GM12892 (cell line): ENCODE data around the gene CAMTA1.
"Not testable (repeated sequence)": the region's sequence is repeated elsewhere in the genome, so short reads cannot be mapped to it uniquely, and the experiment has no call there.

Experiments
- DNase-seq: peaks from one replicate; pipeline ENCODE4 v3.0.0; 2011; ENCODE audit not compliant: insufficient read length
- FAIRE-seq: peaks from 2 replicates; lab custom pipeline; 2011; peaks lifted over from hg19 to GRCh38; lab: Jason Lieb, UNC
- POLR2A ChIP-seq: IDR thresholded peaks from 2 replicates; pipeline ENCODE4 v1.6.1; 2011; ENCODE audit warnings: low read depth, low read length, control low read depth
- POLR2AphosphoS5 ChIP-seq: IDR thresholded peaks from 2 replicates; pipeline ENCODE4 v1.6.1; 2011; ENCODE audit warnings: low read depth, low read length, control low read depth
- TAF1 ChIP-seq: IDR thresholded peaks from 2 replicates; pipeline ENCODE4 v1.6.1; 2011; ENCODE audit warnings: low read depth, mild to moderate bottlenecking, control low read depth, low read length, borderline replicate concordance

Gene CAMTA1

DNA sequence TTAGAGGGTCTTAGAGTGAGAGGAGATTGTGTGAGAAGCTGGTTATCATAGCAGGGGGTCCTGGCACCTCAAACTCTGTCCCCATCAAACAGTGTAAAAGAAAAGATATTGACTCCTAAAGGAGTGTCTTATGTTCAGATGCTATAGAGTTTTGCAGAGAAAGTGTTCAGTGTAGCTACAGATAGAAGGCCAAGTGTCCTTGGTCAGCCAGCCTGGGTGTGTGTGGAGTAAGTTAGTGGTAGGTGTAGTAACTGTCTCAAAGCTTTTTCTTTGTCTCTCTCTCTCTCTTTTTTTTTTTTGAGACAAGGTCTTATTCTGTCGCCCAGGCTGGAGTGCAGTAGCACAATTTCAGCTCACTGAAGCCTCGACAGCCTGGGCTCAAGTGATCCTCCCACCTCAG lies 17.2 kb downstream of the CAMTA1 start:
- DNase-seq (no peak), FAIRE-seq (no peak)
- TF ChIP-seq TAF1 (no peak), POLR2A (no peak), POLR2AphosphoS5 (no peak)

DNA sequence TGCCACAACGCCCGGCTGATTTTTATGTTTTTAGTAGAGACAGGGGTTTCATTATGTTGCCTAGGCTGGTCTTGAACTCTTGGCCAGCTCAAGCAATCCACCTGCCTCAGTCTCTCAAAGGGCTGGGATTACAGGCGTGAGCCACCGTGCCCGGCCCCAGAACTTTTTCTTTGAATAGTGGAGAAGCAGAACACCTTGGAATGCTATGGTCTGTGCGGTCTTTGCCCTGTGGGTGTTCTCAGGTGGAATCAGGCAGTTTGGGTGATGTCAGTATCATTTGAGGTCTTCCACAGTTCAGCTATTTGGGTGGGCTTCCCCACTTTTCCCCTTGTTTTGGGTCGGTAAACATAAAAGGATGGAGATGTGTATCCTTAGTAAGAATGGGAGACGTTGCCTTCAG lies 17.6 kb downstream of the CAMTA1 start:
- FAIRE-seq (no peak), DNase-seq (no peak)
- TF ChIP-seq POLR2A (no peak), POLR2AphosphoS5 (no peak), TAF1 (no peak)

DNA sequence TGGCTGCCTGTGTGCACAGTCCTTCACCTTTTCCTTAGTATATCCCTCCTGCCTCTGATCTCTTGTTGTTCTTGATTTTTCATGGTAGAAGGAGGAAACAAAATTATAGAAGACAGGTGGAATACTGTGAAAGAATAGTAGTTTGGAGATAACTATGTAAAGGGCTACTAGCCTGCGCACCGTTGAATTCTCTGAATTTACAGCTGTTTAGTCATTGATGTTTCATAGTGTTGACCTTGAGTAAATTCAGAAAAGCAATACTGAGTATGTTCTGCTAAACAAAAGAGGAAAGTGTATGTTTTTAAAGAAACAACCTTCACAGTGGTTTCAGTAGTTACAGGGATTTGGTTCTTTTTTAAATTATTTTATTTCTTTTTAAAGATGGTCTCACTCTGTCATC lies 18.1 kb downstream of the CAMTA1 start:
- TF ChIP-seq POLR2A (no peak), POLR2AphosphoS5 (no peak), TAF1 (no peak)

DNA sequence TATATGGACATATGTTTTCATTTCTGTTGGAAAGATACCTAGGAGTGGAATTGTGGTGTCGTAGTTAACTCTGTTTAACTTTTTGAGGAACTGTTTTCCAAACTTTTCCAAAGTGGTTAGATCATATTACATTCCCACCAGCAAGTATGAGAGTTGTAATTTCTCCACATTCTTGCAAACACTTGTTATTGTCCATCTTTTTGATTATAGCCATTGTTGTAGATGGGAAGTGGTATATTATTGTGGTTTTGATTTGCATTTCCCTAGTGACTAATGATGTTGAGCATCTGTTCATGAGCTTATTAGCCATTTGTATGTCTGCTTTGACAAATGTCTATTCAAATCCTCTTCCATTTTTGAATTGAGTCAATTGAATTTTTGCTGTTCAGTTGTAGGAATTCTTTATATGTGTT lies 19.8 kb downstream of the CAMTA1 start:
- FAIRE-seq (peak; percentile 74), DNase-seq (no peak)

More for the DNA sequence above, 18.1 kb downstream of the CAMTA1 start:
- DNase-seq (no peak), FAIRE-seq (no peak)

DNA sequence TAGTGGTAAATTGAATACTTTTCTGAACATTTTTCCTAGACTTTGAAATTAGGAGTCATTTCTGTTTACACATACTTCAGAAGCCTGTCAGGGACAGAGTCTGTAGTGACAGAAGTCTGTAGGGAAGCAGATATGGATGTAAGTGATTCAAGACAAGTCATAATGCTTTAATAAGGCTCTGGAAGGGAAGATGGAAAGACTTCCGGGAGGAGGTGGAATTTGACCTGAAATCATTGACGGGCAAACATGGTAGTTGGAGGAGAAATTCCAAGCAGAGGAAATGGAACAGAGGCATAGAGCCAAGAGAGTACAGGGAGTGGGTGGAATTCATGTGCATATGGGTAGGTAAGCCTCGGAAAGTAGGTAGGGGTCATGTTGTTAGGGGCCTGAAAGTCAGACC lies 22.5 kb downstream of the CAMTA1 start:
- no peak for DNase-seq

More for the DNA sequence above, 19.8 kb downstream of the CAMTA1 start:
- TF ChIP-seq POLR2AphosphoS5 (no peak), POLR2A (no peak)

DNA sequence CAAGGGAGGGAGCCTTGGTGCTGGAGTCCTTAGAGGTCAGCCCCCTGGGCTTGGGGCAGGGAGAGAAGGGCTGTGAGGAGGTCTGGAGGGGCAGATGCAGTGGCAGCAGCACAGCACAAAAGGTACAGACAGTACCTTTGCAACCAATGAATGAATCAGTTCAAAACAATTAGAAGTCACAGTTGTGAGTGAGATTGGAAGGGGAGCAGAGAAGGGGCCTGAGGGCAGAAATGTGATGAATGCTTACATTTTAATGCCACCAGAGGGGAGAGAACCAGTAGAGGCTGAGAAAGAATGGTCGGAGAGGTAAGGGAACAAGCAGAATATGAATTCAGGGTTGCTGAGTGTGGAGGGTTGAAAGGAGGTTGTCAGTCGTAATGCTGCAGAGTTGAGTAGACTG lies 24.2 kb downstream of the CAMTA1 start:
- FAIRE-seq (no peak), DNase-seq (no peak)
- no peak for TF ChIP-seq POLR2AphosphoS5
- no peak for TF ChIP-seq TAF1
- TF ChIP-seq POLR2A = no peak

More for the DNA sequence above, 22.5 kb downstream of the CAMTA1 start:
- TF ChIP-seq POLR2A (no peak), TAF1 (no peak), POLR2AphosphoS5 (no peak)
- FAIRE-seq = no peak

DNA sequence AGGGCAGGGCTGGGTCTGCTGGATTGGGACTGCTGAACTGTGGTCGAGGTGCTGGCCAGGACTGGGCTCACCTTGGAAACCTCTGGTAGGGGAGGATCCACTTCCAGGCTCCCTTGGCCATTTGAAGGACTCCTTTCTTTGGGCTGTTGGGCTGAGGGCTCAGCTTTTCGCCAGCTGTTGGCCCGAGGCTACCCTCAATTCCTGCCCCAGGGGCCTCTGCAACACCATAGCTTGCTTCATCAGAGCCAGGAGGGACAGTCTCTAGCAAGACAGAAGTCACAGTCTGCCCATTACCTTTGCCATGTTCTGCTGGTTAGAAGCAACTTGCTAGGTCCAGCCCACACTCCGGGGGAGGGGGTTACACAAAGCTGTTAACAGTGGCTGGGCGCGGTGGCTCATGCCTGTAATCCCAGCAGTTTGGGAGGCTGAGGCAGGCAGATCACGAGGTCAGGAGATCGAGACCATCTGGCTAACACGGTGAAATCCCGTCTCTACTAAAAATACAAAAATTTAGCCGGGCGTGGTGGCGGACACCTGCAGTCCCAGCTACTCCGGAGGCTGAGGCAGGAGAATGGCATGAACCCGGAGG lies 25.0 kb downstream of the CAMTA1 start:
- not testable (repeated sequence) for FAIRE-seq, DNase-seq

DNA sequence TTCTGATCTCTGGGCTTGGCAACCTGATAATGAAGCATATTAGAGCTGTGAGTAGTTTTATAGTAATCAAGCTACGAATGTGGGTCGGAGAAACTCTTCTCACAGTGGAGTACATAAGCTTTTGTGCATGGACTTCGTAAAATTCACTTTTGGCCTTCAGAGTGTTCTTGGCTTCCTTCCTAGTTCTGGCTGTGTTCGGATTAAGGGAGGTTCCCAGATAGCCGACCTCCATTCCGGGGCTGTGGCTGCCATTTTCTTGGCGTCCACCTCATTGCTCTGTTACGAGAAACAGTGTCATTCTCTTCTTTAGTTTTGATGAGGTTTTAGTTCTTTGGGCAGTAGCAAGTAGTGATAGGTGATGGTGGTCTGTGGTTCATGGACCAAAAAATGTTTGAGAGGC lies 26.3 kb downstream of the CAMTA1 start:
- DNase-seq = no peak
- no peak for FAIRE-seq
- TF ChIP-seq POLR2A (no peak), POLR2AphosphoS5 (no peak), TAF1 (no peak)

DNA sequence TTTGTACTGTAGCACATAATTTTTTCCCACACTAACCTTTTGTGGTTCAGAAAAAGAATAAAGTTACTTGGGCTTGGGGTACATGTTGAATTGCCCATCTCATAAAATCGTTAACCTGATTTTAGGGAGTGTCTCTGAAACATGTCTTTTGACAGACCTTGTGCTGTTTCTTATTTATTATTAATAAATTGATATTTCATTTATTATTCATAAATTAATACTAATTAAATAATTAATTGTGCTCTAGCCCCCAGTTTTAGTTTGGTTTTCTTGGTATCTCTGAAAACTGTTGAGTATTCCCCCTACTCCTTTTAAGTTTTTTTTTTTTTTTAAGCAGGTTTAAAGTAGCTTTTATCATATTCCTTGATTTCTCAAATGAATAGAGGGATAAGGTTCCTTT lies 27.9 kb downstream of the CAMTA1 start:
- DNase-seq (no peak), FAIRE-seq (no peak)
- no peak for TF ChIP-seq POLR2AphosphoS5
- no peak for TF ChIP-seq POLR2A
- no peak for TF ChIP-seq TAF1

DNA sequence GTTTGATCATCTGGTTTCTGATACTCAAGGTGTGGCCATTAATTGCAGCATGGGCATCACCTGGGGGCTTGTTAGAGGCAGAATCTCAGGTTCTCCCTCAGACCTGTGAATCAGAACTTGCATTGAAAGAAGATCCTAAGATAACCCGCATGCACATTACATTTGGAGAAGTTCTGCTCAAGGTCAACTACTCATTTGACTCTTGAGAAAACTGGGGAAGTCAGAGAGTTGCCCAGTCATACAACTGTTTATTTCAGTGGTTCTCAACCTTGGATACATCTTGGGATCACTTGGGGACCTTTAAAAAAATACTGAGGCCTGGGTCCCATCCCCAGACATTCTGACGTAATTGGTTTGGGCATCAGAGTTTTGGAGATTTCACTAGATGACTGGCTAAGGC lies 30.5 kb downstream of the CAMTA1 start:
- FAIRE-seq (no peak), DNase-seq (no peak)
- TF ChIP-seq TAF1 (no peak), POLR2A (no peak), POLR2AphosphoS5 (no peak)

DNA sequence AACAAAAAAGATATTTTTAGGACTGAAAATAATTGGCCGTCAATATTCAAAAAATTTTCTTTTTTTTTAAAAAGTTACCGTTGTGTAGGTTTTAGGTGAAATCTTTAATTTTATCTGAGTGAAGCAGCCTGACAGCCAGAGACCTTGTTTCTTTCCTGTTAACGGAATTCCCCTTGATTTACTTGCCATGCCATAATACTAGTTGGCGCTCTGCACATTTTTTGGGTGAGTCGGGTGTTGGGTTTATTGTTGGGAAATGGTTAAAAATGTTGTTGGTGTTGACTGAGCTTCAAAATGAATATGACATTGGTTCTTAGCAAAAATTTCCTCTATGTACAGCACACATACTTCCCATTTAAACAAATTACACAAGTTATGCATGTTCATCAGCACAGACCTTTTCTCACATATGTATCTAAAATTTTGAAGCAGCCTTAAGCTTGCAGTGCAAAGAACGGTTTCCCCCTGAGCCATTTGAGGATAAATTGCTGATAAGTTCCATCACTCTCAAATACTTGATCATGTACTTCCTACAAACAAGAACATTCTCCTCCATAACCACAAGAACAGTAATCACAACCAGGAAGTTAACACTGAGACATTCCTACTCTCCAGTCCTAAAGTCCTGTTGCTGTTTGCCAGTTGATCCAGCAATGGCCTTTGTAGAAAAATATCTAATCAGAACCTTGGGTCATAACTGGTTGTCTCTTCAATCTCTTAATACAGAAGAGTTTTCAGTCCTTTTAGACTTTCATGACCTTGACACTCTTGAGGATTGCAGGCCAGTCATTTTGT lies 34.2 kb downstream of the CAMTA1 start:
- TF ChIP-seq TAF1 (no peak), POLR2A (no peak), POLR2AphosphoS5 (no peak)
- FAIRE-seq (peak; percentile 73), DNase-seq (no peak)

DNA sequence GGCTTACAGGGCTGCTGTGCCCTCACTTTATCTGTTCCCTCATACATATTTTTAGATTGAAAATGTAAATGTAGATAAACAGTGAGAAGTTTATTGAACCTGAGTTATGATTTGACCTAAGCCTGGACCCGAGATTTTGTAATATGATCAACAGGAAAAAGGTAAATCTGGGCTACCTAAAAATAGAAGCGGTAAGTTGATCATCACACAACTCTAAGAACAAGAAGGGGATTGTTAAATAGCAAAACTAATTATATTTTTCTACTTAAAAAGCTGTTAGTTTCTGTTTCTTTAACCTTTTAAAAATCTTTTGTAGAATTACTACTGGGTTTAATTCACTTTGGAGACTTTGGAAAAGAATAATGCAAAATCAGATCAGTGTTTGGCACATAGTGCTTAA lies 35.6 kb downstream of the CAMTA1 start:
- no peak for FAIRE-seq
- TF ChIP-seq POLR2A (no peak), TAF1 (no peak), POLR2AphosphoS5 (no peak)
- no peak for DNase-seq
